Neural progenitor cell (in vitro differentiated cells): ENCODE results near the gene CSK. TPM values are rescaled to one million over a fixed set of nuclear protein-coding genes. Genes with fewer than 3 reads are reported as not detected.

Experiments used
- DNase-seq: peaks from one replicate; pipeline ENCODE4 v3.0.0-alpha.2; 2016; ENCODE audit warnings: low spot score
- H2AFZ ChIP-seq: fragments of 200-600 bp; sonication (generic); replicated peaks from 2 replicates; pipeline ENCODE4 v1.6.1; 2016; ENCODE audit warnings: antibody characterized with exemption
- H3F3A ChIP-seq: fragments of 200-600 bp; sonication (generic); 2 replicates; pipeline ENCODE4 v1.6.1; 2016; ENCODE audit warnings: antibody characterized with exemption, low read depth
- H3K27ac ChIP-seq: fragments of 200-600 bp; sonication (generic); 2 replicates; pipeline ENCODE4 v1.5.1; 2016; ENCODE audit warnings: mild to moderate bottlenecking
- H3K27me3 ChIP-seq: fragments of 200-600 bp; sonication (generic); 2 replicates; pipeline ENCODE4 v1.6.1; 2016; ENCODE audit warnings: mild to moderate bottlenecking, moderate library complexity
- H3K36me3 ChIP-seq: fragments of 200-600 bp; sonication (generic); 2 replicates; pipeline ENCODE4 v1.5.1; 2016
- H3K4me1 ChIP-seq: fragments of 200-600 bp; sonication (generic); 2 replicates; pipeline ENCODE4 v1.6.1; 2016; ENCODE audit warnings: mixed run types
- H3K4me2 ChIP-seq: fragments of 200-600 bp; sonication (generic); 2 replicates; pipeline ENCODE4 v1.6.1; 2016
- H3K4me3 ChIP-seq: fragments of 200-600 bp; sonication (generic); 2 replicates; pipeline ENCODE4 v1.5.1; 2016
- H3K79me2 ChIP-seq: fragments of 200-600 bp; sonication (generic); 2 replicates; pipeline ENCODE4 v1.6.1; 2016; ENCODE audit warnings: low read depth
- H3K9ac ChIP-seq: fragments of 200-600 bp; sonication (generic); 2 replicates; pipeline ENCODE4 v1.6.1; 2016
- H3K9me3 ChIP-seq: fragments of 200-600 bp; sonication (generic); 2 replicates; pipeline ENCODE4 v1.5.1; 2016; ENCODE audit warnings: low read depth
- H4K20me1 ChIP-seq: fragments of 200-600 bp; sonication (generic); 2 replicates; pipeline ENCODE4 v1.6.1; 2016; ENCODE audit warnings: low read depth
- H3K27ac Mint-ChIP-seq: 3 replicates; pipeline ENCODE4 v1.8.0; 2021; ENCODE audit warnings: mixed read lengths
- H3K27me3 Mint-ChIP-seq: 2 replicates; pipeline ENCODE4 v1.8.0; 2022; ENCODE audit warnings: low read depth, mild to moderate bottlenecking, inconsistent platforms, moderate library complexity, mixed read lengths; ENCODE audit not compliant: insufficient read depth
- H3K36me3 Mint-ChIP-seq: 3 replicates; pipeline ENCODE4 v1.8.0; 2021; ENCODE audit warnings: mixed read lengths
- H3K4me1 Mint-ChIP-seq: 3 replicates; pipeline ENCODE4 v1.8.0; 2021; ENCODE audit warnings: mixed read lengths
- H3K4me3 Mint-ChIP-seq: 3 replicates; pipeline ENCODE4 v1.8.0; 2021; ENCODE audit warnings: mild to moderate bottlenecking, moderate library complexity, mixed read lengths
- H3K9me3 Mint-ChIP-seq: 3 replicates; pipeline ENCODE4 v1.8.0; 2020; ENCODE audit warnings: mixed read lengths
- CTCF ChIP-seq: fragments of 200-600 bp; sonication (generic); IDR thresholded peaks from 2 replicates; pipeline ENCODE4 v1.5.1; 2017; ENCODE audit warnings: antibody characterized with exemption, mild to moderate bottlenecking
- EZH2 ChIP-seq: fragments of 200-600 bp; sonication (generic); IDR thresholded peaks from 2 replicates; pipeline ENCODE4 v1.6.1; 2017; ENCODE audit warnings: antibody characterized with exemption, mild to moderate bottlenecking, moderate library complexity
- EZH2phosphoT487 ChIP-seq: fragments of 200-600 bp; sonication (generic); IDR thresholded peaks from 2 replicates; pipeline ENCODE4 v1.6.1; 2017; ENCODE audit warnings: antibody characterized with exemption
- total RNA-seq: library from RNA; depleted of rRNA; stranded (reverse); fragments of >200 nt; gene quantifications from 2 replicates; pipeline ENCODE4 v1.2.3, GENCODE V29; 2015; ENCODE audit warnings: low replicate concordance

Gene CSK
- total RNA-seq, 1 donor from 2014 or later = 18.3 TPM

DNA sequence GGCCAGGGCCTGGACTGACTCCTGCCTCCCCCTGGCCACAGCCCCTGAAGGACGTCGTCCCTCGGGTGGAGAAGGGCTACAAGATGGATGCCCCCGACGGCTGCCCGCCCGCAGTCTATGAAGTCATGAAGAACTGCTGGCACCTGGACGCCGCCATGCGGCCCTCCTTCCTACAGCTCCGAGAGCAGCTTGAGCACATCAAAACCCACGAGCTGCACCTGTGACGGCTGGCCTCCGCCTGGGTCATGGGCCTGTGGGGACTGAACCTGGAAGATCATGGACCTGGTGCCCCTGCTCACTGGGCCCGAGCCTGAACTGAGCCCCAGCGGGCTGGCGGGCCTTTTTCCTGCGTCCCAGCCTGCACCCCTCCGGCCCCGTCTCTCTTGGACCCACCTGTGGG lies 20.4 kb downstream of the CSK start:
- Mint-ChIP-seq H3K9me3 (no peaks in the 10 kb centered on the region), H3K27me3 (peaks cover 3% of the 10 kb centered on the region), H3K36me3 (peaks cover 11% of the 10 kb centered on the region), H3K27ac (no peak overlapping the region), H3K4me3 (no peak overlapping the region), H3K4me1 (no peaks in the 10 kb centered on the region)
- H3K79me2 ChIP-seq = no peaks in the 10 kb centered on the region
- no peak overlapping the region for H2AFZ ChIP-seq
- no peaks in the 10 kb centered on the region for H3K27me3 ChIP-seq
- H4K20me1 ChIP-seq = peaks cover 32% of the 10 kb centered on the region
- no peaks in the 10 kb centered on the region for H3K4me1 ChIP-seq
- H3K27ac ChIP-seq = no peak overlapping the region
- H3K4me3 ChIP-seq = no peak overlapping the region
- DNase-seq = no peak
- no peaks in the 10 kb centered on the region for H3K9me3 ChIP-seq
- no peaks in the 10 kb centered on the region for H3F3A ChIP-seq
- no peak overlapping the region for H3K9ac ChIP-seq
- TF ChIP-seq CTCF = no peak
- TF ChIP-seq EZH2 = no peak
- no peak for TF ChIP-seq EZH2phosphoT487
- no peaks in the 10 kb centered on the region for H3K36me3 ChIP-seq
- no peak overlapping the region for H3K4me2 ChIP-seq

DNA sequence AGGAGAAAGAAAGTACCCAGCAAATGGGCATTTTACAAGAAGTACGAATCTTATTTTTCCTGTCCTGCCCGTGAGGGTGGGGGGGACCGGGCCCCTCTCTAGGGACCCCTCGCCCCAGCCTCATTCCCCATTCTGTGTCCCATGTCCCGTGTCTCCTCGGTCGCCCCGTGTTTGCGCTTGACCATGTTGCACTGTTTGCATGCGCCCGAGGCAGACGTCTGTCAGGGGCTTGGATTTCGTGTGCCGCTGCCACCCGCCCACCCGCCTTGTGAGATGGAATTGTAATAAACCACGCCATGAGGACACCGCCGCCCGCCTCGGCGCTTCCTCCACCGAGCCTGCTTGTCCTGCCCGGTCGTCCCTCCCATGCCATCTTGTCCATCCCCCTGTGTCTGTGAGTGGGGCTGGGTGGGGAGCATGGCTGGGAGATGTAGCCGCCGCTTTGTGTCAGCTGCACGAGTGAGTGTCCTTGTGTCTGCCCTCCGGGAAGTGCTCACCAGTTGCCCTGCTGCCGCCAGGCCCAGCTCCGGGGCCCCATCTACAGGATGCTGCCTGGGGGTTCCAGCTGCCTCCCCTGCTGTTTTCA lies 21.1 kb downstream of the CSK start:
- H2AFZ ChIP-seq = no peak overlapping the region
- H3K9ac ChIP-seq = no peak overlapping the region
- TF ChIP-seq EZH2 (no peak), EZH2phosphoT487 (no peak), CTCF (no peak)
- H3F3A ChIP-seq = no peaks in the 10 kb centered on the region
- peaks cover 25% of the 10 kb centered on the region for H4K20me1 ChIP-seq
- H3K27ac Mint-ChIP-seq = no peak overlapping the region
- no peak overlapping the region for H3K4me3 ChIP-seq
- DNase-seq = no peak
- H3K27me3 ChIP-seq = no peaks in the 10 kb centered on the region
- H3K36me3 Mint-ChIP-seq = peaks cover 11% of the 10 kb centered on the region
- H3K27me3 Mint-ChIP-seq = peaks cover 3% of the 10 kb centered on the region
- no peaks in the 10 kb centered on the region for H3K9me3 ChIP-seq
- no peaks in the 10 kb centered on the region for H3K79me2 ChIP-seq
- H3K27ac ChIP-seq = no peak overlapping the region
- no peak overlapping the region for H3K4me2 ChIP-seq
- H3K4me1 Mint-ChIP-seq = no peaks in the 10 kb centered on the region
- H3K36me3 ChIP-seq = no peaks in the 10 kb centered on the region
- no peaks in the 10 kb centered on the region for H3K4me1 ChIP-seq
- H3K9me3 Mint-ChIP-seq = no peaks in the 10 kb centered on the region
- no peak overlapping the region for H3K4me3 Mint-ChIP-seq

DNA sequence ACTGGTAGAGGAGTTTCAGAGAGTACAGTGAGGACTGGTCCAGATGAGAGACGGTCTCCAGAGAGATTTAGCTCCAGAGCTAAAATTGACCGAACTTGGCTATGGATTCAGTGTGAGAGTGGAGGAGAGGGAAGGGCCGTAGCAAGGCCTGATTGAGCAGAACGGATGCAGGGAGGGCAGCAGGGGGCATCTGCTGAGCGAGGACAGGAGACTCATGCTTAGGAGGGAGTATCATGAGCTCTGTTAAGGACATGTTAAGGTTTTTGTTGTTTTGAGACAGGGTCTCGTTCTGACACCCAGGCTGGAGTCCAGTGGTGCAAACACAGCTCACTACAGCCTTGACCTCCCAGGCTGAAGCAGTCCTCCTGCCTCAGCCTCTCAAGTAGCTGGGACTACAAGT lies 23.1 kb downstream of the CSK start:
- Histone ChIP-seq H3K9me3 (no peaks in the 10 kb centered on the region), H3K27me3 (no peaks in the 10 kb centered on the region), H3K4me3 (no peak overlapping the region), H3K4me1 (peaks cover 4% of the 10 kb centered on the region), H3F3A (no peaks in the 10 kb centered on the region), H3K36me3 (no peaks in the 10 kb centered on the region), H3K4me2 (no peak overlapping the region), H2AFZ (no peak overlapping the region), H4K20me1 (peaks cover 9% of the 10 kb centered on the region), H3K79me2 (no peaks in the 10 kb centered on the region), H3K27ac (no peak overlapping the region), H3K9ac (no peak overlapping the region)
- Mint-ChIP-seq H3K27me3 (peaks cover 3% of the 10 kb centered on the region), H3K27ac (peak overlapping the region; percentile 10), H3K4me3 (peak overlapping the region; percentile 16), H3K36me3 (peaks cover 11% of the 10 kb centered on the region), H3K9me3 (no peaks in the 10 kb centered on the region), H3K4me1 (peaks cover 8% of the 10 kb centered on the region)
- DNase-seq = no peak
- no peak for TF ChIP-seq CTCF
- no peak for TF ChIP-seq EZH2
- no peak for TF ChIP-seq EZH2phosphoT487
